IMR-90 (cell line): ENCODE measurements around the gene PYDC1. TPM values are rescaled to one million over a fixed set of nuclear protein-coding genes. Genes with fewer than 3 reads are reported as not detected.

Experiments used
- ATAC-seq: fragments of 200-7000 bp; cut with Tn5 transposase; 2 replicates; pipeline ENCODE4 v1.9.1; 2020; ENCODE audit warnings: low read depth, mild to moderate bottlenecking, moderate library complexity
- BruUV-seq: library from RNA; stranded (reverse); fragments of 400-500 nt; replicated peaks from 2 replicates; lab custom pipeline; 2021; lab: Mats Ljungman, UMichigan
- CTCF ChIA-PET: fragments of 300-600 bp; formaldehyde crosslinking; extraction: SDS; loops from one replicate; lab custom pipeline; 2021; ENCODE audit warnings: antibody characterized with exemption; lab: Yijun Ruan, JAX
- POLR2A ChIA-PET: fragments of 300-600 bp; sonication (Branson Sonifier 250); formaldehyde crosslinking; loops from one replicate; lab custom pipeline; 2022; ENCODE audit warnings: antibody characterized with exemption; ENCODE audit not compliant: unreplicated experiment; lab: Charles Lee
- DNase-seq: peaks from one replicate; pipeline ENCODE4 v3.0.0; 2013
- H2AFZ ChIP-seq: replicated peaks from 2 replicates; pipeline ENCODE3; 2013; ENCODE audit warnings: low read length, mild to moderate bottlenecking; ENCODE audit not compliant: poor library complexity
- H2AK5ac ChIP-seq: 2 replicates; pipeline ENCODE4 v1.6.1; 2013; ENCODE audit warnings: low read depth, low read length, inconsistent platforms
- H2AK9ac ChIP-seq: replicated peaks from 2 replicates; pipeline ENCODE3; 2013; ENCODE audit warnings: mild to moderate bottlenecking, low read depth, low read length, moderate library complexity; ENCODE audit not compliant: poor library complexity
- H2BK120ac ChIP-seq: 2 replicates; pipeline ENCODE4 v1.6.1; 2013; ENCODE audit warnings: low read depth, low read length, inconsistent platforms
- H2BK15ac ChIP-seq: 3 replicates; pipeline ENCODE4 v1.6.1; 2013; ENCODE audit warnings: low read depth, low read length, inconsistent platforms
- H2BK20ac ChIP-seq: 2 replicates; pipeline ENCODE4 v1.6.1; 2013; ENCODE audit warnings: low read depth, mild to moderate bottlenecking, inconsistent platforms, low read length, moderate library complexity
- H2BK5ac ChIP-seq: 2 replicates; pipeline ENCODE4 v1.6.1; 2013; ENCODE audit warnings: mild to moderate bottlenecking, low read depth, low read length, inconsistent platforms; ENCODE audit not compliant: poor library complexity, severe bottlenecking
- H3K14ac ChIP-seq: replicated peaks from 2 replicates; pipeline ENCODE4 v1.6.1; 2013; ENCODE audit warnings: low read depth, low read length, inconsistent platforms
- H3K18ac ChIP-seq: 2 replicates; pipeline ENCODE4 v1.6.1; 2013; ENCODE audit warnings: low read depth, low read length, control low read depth
- H3K23ac ChIP-seq: 2 replicates; pipeline ENCODE4 v1.6.1; 2013; ENCODE audit warnings: low read depth, low read length, inconsistent platforms
- H3K27ac ChIP-seq: 2 replicates; pipeline ENCODE4 v1.5.1; 2013; ENCODE audit warnings: mild to moderate bottlenecking, control low read depth, low read length; ENCODE audit not compliant: insufficient read depth
- H3K27me3 ChIP-seq: 2 replicates; pipeline ENCODE4 v1.6.1; 2013; ENCODE audit warnings: low read length; ENCODE audit not compliant: control insufficient read depth, insufficient read depth
- H3K36me3 ChIP-seq: 2 replicates; pipeline ENCODE4 v1.6.1; 2013; ENCODE audit warnings: low read length, mixed read lengths; ENCODE audit not compliant: control insufficient read depth, insufficient read depth
- H3K4ac ChIP-seq: 2 replicates; pipeline ENCODE4 v1.6.1; 2013; ENCODE audit warnings: low read depth, low read length, inconsistent platforms
- H3K4me1 ChIP-seq: 2 replicates; pipeline ENCODE4 v1.6.1; 2013; ENCODE audit warnings: low read length, mixed read lengths; ENCODE audit not compliant: control insufficient read depth, insufficient read depth
- H3K4me2 ChIP-seq: 2 replicates; pipeline ENCODE4 v1.6.1; 2013; ENCODE audit warnings: low read depth, mild to moderate bottlenecking, control low read depth, low read length, moderate library complexity
- H3K4me3 ChIP-seq: 2 replicates; pipeline ENCODE4 v1.5.1; 2013; ENCODE audit warnings: low read depth, mild to moderate bottlenecking, control low read depth, low read length, moderate library complexity; ENCODE audit not compliant: insufficient read depth
- H3K56ac ChIP-seq: 2 replicates; pipeline ENCODE4 v1.6.1; 2013; ENCODE audit warnings: low read length, inconsistent platforms; ENCODE audit not compliant: insufficient read depth; ENCODE audit errors: extremely low read depth
- H3K79me1 ChIP-seq, 2 experiments: 2 replicates each; pipeline ENCODE4 v1.6.1; 2013; ENCODE audit warnings: low read length in 2 of 2, inconsistent platforms in 1 of 2, low read depth in 1 of 2
- H3K9ac ChIP-seq: 2 replicates; pipeline ENCODE4 v1.6.1; 2013; ENCODE audit warnings: low read depth, low read length, control low read depth
- H3K9me1 ChIP-seq: 2 replicates; pipeline ENCODE4 v1.6.1; 2013; ENCODE audit warnings: low read length, inconsistent platforms; ENCODE audit not compliant: insufficient read depth
- H3K9me3 ChIP-seq: 2 replicates; pipeline ENCODE4 v1.6.1; 2013; ENCODE audit warnings: low read length; ENCODE audit not compliant: control insufficient read depth, insufficient read depth
- H4K20me1 ChIP-seq: 2 replicates; pipeline ENCODE4 v1.6.1; 2013; ENCODE audit warnings: low read length, inconsistent platforms; ENCODE audit not compliant: insufficient read depth
- H4K5ac ChIP-seq: 2 replicates; pipeline ENCODE4 v1.6.1; 2013; ENCODE audit warnings: mild to moderate bottlenecking, low read depth, low read length, control low read depth
- H4K8ac ChIP-seq, 2 experiments: 2 replicates each; pipeline ENCODE4 v1.6.1; 2013; ENCODE audit warnings: low read depth in 2 of 2, low read length in 2 of 2, control low read depth in 1 of 2, inconsistent platforms in 1 of 2
- H4K91ac ChIP-seq: 2 replicates; pipeline ENCODE4 v1.6.1; 2013; ENCODE audit warnings: low read depth, low read length, inconsistent platforms; ENCODE audit not compliant: insufficient read depth
- BHLHE40 ChIP-seq: fragments of 150-350 bp; IDR thresholded peaks from 2 replicates; pipeline ENCODE4 v1.6.1; 2016; ENCODE audit warnings: mild to moderate bottlenecking, low read depth, low read length
- CEBPB ChIP-seq: IDR thresholded peaks from 2 replicates; pipeline ENCODE4 v1.6.1; 2012; ENCODE audit warnings: low read depth, low read length, improper control_type of control experiment
- CHD1 ChIP-seq: IDR thresholded peaks from 2 replicates; pipeline ENCODE4 v1.6.1; 2012; ENCODE audit warnings: low read depth, low read length, improper control_type of control experiment
- ELK1 ChIP-seq: fragments of 150-350 bp; IDR thresholded peaks from 2 replicates; pipeline ENCODE4 v1.6.1; 2016; ENCODE audit warnings: low read depth, mild to moderate bottlenecking, low read length, moderate library complexity, borderline replicate concordance
- FOS ChIP-seq: fragments of 150-350 bp; IDR thresholded peaks from 2 replicates; pipeline ENCODE4 v1.6.1; 2016; ENCODE audit warnings: low read depth, low read length
- MAZ ChIP-seq: IDR thresholded peaks from 2 replicates; pipeline ENCODE4 v1.6.1; 2012; ENCODE audit warnings: low read depth, mild to moderate bottlenecking, low read length, improper control_type of control experiment, moderate library complexity, borderline replicate concordance
- MXI1 ChIP-seq: IDR thresholded peaks from 2 replicates; pipeline ENCODE4 v1.6.1; 2012; ENCODE audit warnings: low read depth, mild to moderate bottlenecking, low read length, moderate library complexity, borderline replicate concordance
- RAD21 ChIP-seq: IDR thresholded peaks from 2 replicates; pipeline ENCODE4 v1.6.1; 2012; ENCODE audit warnings: low read length, improper control_type of control experiment
- RCOR1 ChIP-seq: IDR thresholded peaks from 2 replicates; pipeline ENCODE4 v1.6.1; 2012; ENCODE audit warnings: mild to moderate bottlenecking, low read length, improper control_type of control experiment; ENCODE audit not compliant: insufficient replicate concordance
- RFX5 ChIP-seq: IDR thresholded peaks from 2 replicates; pipeline ENCODE4 v1.8.0; 2012; ENCODE audit warnings: low read depth, mild to moderate bottlenecking, low read length, moderate library complexity
- WGBS, 2 experiments: methylation state at CpG; one replicate each; pipeline versions ENCODE4 v1.1.5 to v1.1.7; 2013; ENCODE audit warnings: missing lambda C conversion rate in 2 of 2; ENCODE audit not compliant: insufficient read length in 1 of 2; ENCODE audit errors: extremely low coverage in 2 of 2; 5-methylcytosine and 5-hydroxymethylcytosine counted together
- dilution Hi-C: fragments of 300-500 bp; cut with HindIII; formaldehyde crosslinking; loops from one replicate; pipeline ENCODE4 v1.14.3; 2018; ENCODE audit warnings: low sequenced_read_pairs; ENCODE audit not compliant: unreplicated experiment
- in situ Hi-C: fragments of 300-500 bp; cut with MboI; formaldehyde crosslinking; loops from 3 replicates; pipeline ENCODE4 v1.14.3; 2019; ENCODE audit warnings: low sequenced_read_pairs, inconsistent platforms, mixed read lengths
- intact Hi-C: fragments of 100-400 bp; cut with micrococcal nuclease; formaldehyde crosslinking; loops from 2 replicates; pipeline ENCODE4 v1.10.0; 2022
- polyA plus RNA-seq, 3 experiments: library from polyadenylated mRNA; depleted of rRNA; stranded (reverse); fragments of >200 nt; gene quantifications; 2 replicates each; pipeline ENCODE4 v1.2.3, GENCODE V29; 2012; ENCODE audit warnings: low replicate concordance in 1 of 3
- total RNA-seq: library from RNA; depleted of rRNA; stranded (reverse); fragments of >200 nt; gene quantifications from 2 replicates; pipeline ENCODE4 v1.2.3, GENCODE V29; 2012
- TF ChIP-seq, protein P1 (sequence below): fragments of 150-350 bp; IDR thresholded peaks from 2 replicates; pipeline ENCODE4 v1.6.1; 2017; ENCODE audit warnings: mild to moderate bottlenecking, antibody characterized with exemption, low read length, low read depth
- TF ChIP-seq, protein P2 (sequence below): conservative IDR thresholded peaks from 2 replicates; pipeline ENCODE4 v1.5.1; 2012; ENCODE audit warnings: mild to moderate bottlenecking, low read depth, low read length, improper control_type of control experiment

The PYDC1 gene
- total and polyA plus RNA-seq, 2 of the 4 experiments (the other 2 are of a cell fraction): not detected

- DNase-seq (no peak), ATAC-seq (no peak)
- Histone ChIP-seq H3K23ac (no peak overlapping the region), H2AK5ac (no peak overlapping the region), H3K18ac (no peak overlapping the region), H2BK5ac (no peak overlapping the region), H3K14ac (no peak overlapping the region), H3K4me2 (no peak overlapping the region), H3K36me3 (no peaks in the 10 kb centered on the region), H3K56ac (no peak overlapping the region), H2BK15ac (no peak overlapping the region), H3K27me3 (peaks cover 17% of the 10 kb centered on the region), H3K9ac (no peak overlapping the region), H2BK120ac (no peak overlapping the region), H3K4ac (no peak overlapping the region), H4K5ac (no peak overlapping the region), H3K27ac (no peak overlapping the region), H2AK9ac (no peak overlapping the region), H2AFZ (no peak overlapping the region), H3K79me1 (no peaks in the 10 kb centered on the region), H3K9me3 (no peaks in the 10 kb centered on the region), H4K20me1 (no peaks in the 10 kb centered on the region), H4K91ac (no peak overlapping the region), H4K8ac (no peak overlapping the region), H3K9me1 (no peaks in the 10 kb centered on the region), H3K4me1 (no peaks in the 10 kb centered on the region), H3K4me3 (no peak overlapping the region), H2BK20ac (no peak overlapping the region)
- POLR2A ChIA-PET: no interaction called here
- CTCF ChIA-PET: no interaction called here
- WGBS, 2 experiments: 63% methylated on average over 28 of the region's 80 CpGs; no CpG with 5 or more reads in 1 of the 2 experiments
- no TSS peak for BruUV-seq
- in situ Hi-C loops: no loop called here
- dilution Hi-C loops: no loop called here
- intact Hi-C loops: no loop called here
- TF ChIP-seq RAD21 (no peak), CEBPB (no peak), CHD1 (no peak), MXI1 (no peak), FOS (no peak), MAZ (no peak), RFX5 (no peak), BHLHE40 (no peak), RCOR1 (no peak), ELK1 (no peak)
- TF ChIP-seq, protein P1, sequence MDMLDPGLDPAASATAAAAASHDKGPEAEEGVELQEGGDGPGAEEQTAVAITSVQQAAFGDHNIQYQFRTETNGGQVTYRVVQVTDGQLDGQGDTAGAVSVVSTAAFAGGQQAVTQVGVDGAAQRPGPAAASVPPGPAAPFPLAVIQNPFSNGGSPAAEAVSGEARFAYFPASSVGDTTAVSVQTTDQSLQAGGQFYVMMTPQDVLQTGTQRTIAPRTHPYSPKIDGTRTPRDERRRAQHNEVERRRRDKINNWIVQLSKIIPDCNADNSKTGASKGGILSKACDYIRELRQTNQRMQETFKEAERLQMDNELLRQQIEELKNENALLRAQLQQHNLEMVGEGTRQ: no peak
- TF ChIP-seq, protein P2, sequence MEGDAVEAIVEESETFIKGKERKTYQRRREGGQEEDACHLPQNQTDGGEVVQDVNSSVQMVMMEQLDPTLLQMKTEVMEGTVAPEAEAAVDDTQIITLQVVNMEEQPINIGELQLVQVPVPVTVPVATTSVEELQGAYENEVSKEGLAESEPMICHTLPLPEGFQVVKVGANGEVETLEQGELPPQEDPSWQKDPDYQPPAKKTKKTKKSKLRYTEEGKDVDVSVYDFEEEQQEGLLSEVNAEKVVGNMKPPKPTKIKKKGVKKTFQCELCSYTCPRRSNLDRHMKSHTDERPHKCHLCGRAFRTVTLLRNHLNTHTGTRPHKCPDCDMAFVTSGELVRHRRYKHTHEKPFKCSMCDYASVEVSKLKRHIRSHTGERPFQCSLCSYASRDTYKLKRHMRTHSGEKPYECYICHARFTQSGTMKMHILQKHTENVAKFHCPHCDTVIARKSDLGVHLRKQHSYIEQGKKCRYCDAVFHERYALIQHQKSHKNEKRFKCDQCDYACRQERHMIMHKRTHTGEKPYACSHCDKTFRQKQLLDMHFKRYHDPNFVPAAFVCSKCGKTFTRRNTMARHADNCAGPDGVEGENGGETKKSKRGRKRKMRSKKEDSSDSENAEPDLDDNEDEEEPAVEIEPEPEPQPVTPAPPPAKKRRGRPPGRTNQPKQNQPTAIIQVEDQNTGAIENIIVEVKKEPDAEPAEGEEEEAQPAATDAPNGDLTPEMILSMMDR: no peak
Observed at GRCh38 chr16:31224092-31224955, 7.4 kb upstream of the PYDC1 start.
